Cardiac muscle cell (in vitro differentiated cells and primary cell): Measurements from ENCODE around the gene EHF. TPM values are rescaled to one million over a fixed set of nuclear protein-coding genes. Genes with fewer than 3 reads are reported as not detected.

Source experiments
- DNase-seq, 2 donors: peaks; one replicate each; pipeline versions ENCODE4 v3.0.0 to v3.0.0-alpha.2; 2010 to 2017; ENCODE audit warnings: low read depth in 1 of 2, low spot score in 1 of 2
- H3K27ac ChIP-seq: fragments of 200-600 bp; sonication (generic); 2 replicates; pipeline ENCODE4 v1.5.1; 2016
- H3K27me3 ChIP-seq: fragments of 200-600 bp; sonication (generic); 2 replicates; pipeline ENCODE4 v1.6.0; 2016; ENCODE audit warnings: control low read depth
- H3K36me3 ChIP-seq: fragments of 200-600 bp; sonication (generic); 2 replicates; pipeline ENCODE4 v1.5.1; 2016; ENCODE audit warnings: control low read depth
- H3K4me1 ChIP-seq: fragments of 200-600 bp; sonication (generic); 2 replicates; pipeline ENCODE4 v1.8.1; 2017; ENCODE audit warnings: low read depth, mild to moderate bottlenecking, mixed run types
- H3K4me3 ChIP-seq: fragments of 200-600 bp; sonication (generic); 2 replicates; pipeline ENCODE4 v1.5.1; 2016; ENCODE audit warnings: mild to moderate bottlenecking
- H3K9me3 ChIP-seq: fragments of 200-600 bp; sonication (generic); 2 replicates; pipeline ENCODE4 v1.5.1; 2017; ENCODE audit warnings: low read depth, mild to moderate bottlenecking, control low read depth
- polyA plus RNA-seq: library from polyadenylated mRNA; unstranded; fragments of >200 nt; fragmentation: Nextera tagmentation; extraction: Ambion mirVana; gene quantifications from 2 replicates; pipeline ENCODE4 v1.2.1, GENCODE V29; 2016
- total RNA-seq: library from RNA; depleted of rRNA; stranded (reverse); fragments of >200 nt; gene quantifications from 2 replicates; pipeline ENCODE4 v1.2.3, GENCODE V29; 2016
- TF ChIP-seq, protein P1 (sequence below): IDR thresholded peaks from 2 replicates; pipeline ENCODE4 v1.5.1; 2012; ENCODE audit warnings: low read depth, mild to moderate bottlenecking, low read length

Gene EHF
- total and polyA plus RNA-seq, 2 experiments from 2014 or later = not detected

DNA sequence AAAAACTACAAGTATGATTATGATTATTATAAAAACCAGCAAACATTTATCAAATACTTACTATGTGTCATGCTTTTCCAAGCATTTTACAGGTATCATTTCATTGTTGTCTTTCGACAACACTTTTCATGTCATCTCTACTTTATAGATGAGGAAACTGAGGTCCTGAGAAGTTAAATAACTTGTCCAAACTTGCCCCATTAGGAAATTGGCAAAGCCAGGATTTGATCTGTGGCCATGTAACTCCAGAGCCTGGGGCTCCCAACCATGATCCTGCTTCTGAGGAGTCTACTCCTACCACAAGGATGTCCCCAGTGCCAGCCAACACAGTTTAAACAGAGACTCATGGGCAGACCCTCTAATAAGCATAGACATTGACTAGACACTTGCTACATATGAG is 15.2 kb downstream of the EHF start:
- Histone ChIP-seq H3K36me3 (no peaks in the 10 kb centered on the region), H3K27me3 (no peaks in the 10 kb centered on the region), H3K4me3 (no peak overlapping the region), H3K27ac (no peak overlapping the region), H3K4me1 (no peaks in the 10 kb centered on the region), H3K9me3 (no peaks in the 10 kb centered on the region)
- TF ChIP-seq, protein P1, sequence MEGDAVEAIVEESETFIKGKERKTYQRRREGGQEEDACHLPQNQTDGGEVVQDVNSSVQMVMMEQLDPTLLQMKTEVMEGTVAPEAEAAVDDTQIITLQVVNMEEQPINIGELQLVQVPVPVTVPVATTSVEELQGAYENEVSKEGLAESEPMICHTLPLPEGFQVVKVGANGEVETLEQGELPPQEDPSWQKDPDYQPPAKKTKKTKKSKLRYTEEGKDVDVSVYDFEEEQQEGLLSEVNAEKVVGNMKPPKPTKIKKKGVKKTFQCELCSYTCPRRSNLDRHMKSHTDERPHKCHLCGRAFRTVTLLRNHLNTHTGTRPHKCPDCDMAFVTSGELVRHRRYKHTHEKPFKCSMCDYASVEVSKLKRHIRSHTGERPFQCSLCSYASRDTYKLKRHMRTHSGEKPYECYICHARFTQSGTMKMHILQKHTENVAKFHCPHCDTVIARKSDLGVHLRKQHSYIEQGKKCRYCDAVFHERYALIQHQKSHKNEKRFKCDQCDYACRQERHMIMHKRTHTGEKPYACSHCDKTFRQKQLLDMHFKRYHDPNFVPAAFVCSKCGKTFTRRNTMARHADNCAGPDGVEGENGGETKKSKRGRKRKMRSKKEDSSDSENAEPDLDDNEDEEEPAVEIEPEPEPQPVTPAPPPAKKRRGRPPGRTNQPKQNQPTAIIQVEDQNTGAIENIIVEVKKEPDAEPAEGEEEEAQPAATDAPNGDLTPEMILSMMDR = no peak
- no peak for DNase-seq

GRCh38 chr11:34637303-34637702 is 16.4 kb downstream of the EHF start:
- no peak overlapping the region for H3K4me3 ChIP-seq
- no peaks in the 10 kb centered on the region for H3K4me1 ChIP-seq
- H3K27me3 ChIP-seq = no peaks in the 10 kb centered on the region
- no peaks in the 10 kb centered on the region for H3K9me3 ChIP-seq
- H3K27ac ChIP-seq = no peak overlapping the region
- no peaks in the 10 kb centered on the region for H3K36me3 ChIP-seq
- TF ChIP-seq, protein P1 = no peak
- DNase-seq = no peak

DNA sequence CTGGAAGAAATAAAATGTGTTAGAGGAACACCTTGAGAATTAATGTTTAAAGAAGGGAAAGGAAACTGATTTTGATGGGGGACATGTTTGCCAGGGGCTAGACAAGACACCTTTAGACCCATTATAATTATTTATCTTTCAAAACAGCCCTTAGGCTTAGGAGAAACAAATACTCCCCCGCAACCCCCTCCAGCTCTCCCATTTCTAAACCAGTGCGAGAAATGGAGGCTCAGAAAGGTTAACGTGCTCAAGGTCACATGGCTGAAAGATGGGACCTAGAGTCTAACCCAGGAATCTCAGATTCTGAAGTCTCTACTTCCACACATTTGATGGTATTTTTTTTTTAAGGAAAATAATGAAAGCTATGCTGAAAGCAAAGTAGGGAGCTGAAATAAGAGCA is 18.0 kb downstream of the EHF start:
- no peak overlapping the region for H3K4me3 ChIP-seq
- no peak overlapping the region for H3K27ac ChIP-seq
- H3K9me3 ChIP-seq = no peaks in the 10 kb centered on the region
- DNase-seq = no peak
- no peaks in the 10 kb centered on the region for H3K27me3 ChIP-seq
- H3K4me1 ChIP-seq = no peaks in the 10 kb centered on the region
- TF ChIP-seq, protein P1 = no peak
- H3K36me3 ChIP-seq = no peaks in the 10 kb centered on the region

GRCh38 chr11:34639545-34639944 is 18.7 kb downstream of the EHF start:
- no peak overlapping the region for H3K27ac ChIP-seq
- H3K27me3 ChIP-seq = no peaks in the 10 kb centered on the region
- TF ChIP-seq, protein P1 = no peak
- no peaks in the 10 kb centered on the region for H3K4me1 ChIP-seq
- H3K36me3 ChIP-seq = no peaks in the 10 kb centered on the region
- H3K9me3 ChIP-seq = no peaks in the 10 kb centered on the region
- H3K4me3 ChIP-seq = no peak overlapping the region
- DNase-seq = no peak

DNA sequence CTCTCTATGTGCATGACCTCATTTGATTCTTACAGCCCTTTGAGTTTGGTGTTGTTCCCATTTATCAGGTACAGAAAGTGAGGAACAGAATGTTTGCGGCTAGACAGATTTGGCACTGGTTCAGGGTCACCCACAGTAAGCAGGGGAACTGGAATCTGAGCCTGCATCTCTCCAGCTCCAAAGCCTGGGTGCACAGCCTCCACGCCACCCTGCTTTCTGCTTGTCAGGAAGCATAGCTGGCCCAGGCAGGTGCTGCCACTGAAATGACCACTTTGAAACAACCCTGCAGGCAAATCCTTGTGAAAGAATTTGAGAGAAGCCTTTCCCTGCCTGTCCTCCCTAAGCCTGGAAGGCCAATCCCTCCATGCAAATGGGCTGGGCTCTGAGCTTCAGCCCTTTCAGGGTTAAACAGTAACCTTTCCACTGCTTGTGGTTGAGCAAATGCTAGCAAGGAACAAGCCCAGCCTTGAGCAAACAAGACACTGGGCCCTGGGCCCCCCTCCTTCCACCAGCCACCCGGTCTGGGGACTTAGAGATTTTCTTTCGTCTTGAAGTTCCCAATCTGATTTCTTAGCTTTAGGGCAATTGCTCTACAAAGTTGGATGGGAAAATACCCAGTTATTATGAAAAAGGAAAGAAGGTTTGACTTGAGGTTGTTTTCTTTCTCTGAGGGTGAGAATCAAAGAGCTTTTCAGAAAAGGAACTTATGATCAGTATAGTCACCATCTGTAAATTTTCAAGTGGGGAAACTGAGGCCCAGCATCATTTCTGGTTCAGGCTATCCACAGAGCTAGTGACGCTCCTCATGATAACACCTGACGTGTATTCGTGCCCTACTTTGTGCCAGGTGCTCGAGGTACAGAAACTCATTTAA is 19.4 kb downstream of the EHF start:
- Histone ChIP-seq H3K36me3 (no peaks in the 10 kb centered on the region), H3K27ac (no peak overlapping the region), H3K9me3 (no peaks in the 10 kb centered on the region), H3K4me3 (no peak overlapping the region), H3K4me1 (no peaks in the 10 kb centered on the region), H3K27me3 (no peaks in the 10 kb centered on the region)
- DNase-seq = no peak
- TF ChIP-seq, protein P1 = no peak
